GM12874 (cell line): ENCODE data around the gene MAN2A2.
A peak's percentile ranks its signal among the peaks of the same experiment; 100 is the strongest.

Experiments
- TF ChIP-seq, protein P1 (sequence below): IDR thresholded peaks from 2 replicates; pipeline ENCODE4 v1.5.1; 2011; ENCODE audit warnings: low read depth, mild to moderate bottlenecking, control low read depth, low read length, moderate library complexity; ENCODE audit not compliant: insufficient read depth

The MAN2A2 gene

DNA sequence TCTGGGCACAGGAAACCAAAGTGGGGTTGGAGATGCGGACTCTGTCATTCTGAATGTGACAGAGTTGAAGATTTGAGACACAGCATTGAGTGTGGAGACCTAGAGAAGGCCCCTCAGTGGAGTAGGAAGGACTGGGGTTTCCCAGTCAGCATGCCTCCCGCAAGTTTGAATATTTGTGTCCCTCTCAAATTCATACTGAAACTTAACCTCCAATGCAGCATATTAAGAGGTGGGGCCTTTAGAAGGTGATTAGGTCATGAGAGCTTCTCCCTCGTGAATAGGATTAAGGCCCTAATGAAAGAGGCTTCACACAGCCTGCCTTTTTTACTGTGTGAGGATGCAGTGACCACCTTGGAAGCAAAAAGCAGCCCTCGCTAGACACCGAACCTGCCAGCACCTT lies 21.3 kb downstream of the MAN2A2 start:
- TF ChIP-seq, protein P1, sequence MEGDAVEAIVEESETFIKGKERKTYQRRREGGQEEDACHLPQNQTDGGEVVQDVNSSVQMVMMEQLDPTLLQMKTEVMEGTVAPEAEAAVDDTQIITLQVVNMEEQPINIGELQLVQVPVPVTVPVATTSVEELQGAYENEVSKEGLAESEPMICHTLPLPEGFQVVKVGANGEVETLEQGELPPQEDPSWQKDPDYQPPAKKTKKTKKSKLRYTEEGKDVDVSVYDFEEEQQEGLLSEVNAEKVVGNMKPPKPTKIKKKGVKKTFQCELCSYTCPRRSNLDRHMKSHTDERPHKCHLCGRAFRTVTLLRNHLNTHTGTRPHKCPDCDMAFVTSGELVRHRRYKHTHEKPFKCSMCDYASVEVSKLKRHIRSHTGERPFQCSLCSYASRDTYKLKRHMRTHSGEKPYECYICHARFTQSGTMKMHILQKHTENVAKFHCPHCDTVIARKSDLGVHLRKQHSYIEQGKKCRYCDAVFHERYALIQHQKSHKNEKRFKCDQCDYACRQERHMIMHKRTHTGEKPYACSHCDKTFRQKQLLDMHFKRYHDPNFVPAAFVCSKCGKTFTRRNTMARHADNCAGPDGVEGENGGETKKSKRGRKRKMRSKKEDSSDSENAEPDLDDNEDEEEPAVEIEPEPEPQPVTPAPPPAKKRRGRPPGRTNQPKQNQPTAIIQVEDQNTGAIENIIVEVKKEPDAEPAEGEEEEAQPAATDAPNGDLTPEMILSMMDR, result no peak

DNA sequence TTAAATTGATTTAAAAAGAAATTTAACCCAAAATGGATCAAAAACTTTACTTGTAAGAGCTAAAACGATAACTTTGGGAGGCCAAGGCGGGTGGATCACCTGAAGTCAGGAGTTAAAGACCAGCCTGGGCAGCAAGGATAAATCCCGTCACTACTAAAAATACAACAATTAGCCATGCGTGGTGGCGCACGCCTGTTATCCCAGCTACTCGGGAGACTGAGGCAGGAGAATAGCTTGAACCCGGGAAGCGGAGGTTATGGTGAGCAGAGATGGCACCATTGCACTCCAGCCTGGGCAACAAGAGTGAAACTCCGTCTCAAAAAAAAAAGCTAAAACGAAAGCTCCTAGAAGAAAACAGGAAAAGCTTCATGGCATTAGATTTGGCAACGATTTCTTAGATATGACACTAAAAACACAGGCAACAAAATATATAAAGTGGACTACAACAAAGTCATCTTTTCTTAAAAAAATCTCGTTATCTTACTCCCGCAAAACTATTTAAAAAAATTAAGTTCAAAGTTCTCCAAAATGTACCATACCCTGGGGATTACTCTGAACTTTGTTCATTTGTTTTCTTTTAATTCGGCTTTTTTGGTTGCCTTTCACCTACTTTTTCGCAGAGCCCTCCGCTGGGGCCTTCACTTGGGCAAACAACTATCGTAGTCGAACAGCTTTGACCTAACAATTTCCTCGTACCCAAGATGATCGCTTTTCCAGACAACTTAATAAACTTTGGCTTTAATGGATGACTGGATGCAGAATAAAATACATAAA lies 26.3 kb downstream of the MAN2A2 start:
- TF ChIP-seq, protein P1, result no peak

DNA sequence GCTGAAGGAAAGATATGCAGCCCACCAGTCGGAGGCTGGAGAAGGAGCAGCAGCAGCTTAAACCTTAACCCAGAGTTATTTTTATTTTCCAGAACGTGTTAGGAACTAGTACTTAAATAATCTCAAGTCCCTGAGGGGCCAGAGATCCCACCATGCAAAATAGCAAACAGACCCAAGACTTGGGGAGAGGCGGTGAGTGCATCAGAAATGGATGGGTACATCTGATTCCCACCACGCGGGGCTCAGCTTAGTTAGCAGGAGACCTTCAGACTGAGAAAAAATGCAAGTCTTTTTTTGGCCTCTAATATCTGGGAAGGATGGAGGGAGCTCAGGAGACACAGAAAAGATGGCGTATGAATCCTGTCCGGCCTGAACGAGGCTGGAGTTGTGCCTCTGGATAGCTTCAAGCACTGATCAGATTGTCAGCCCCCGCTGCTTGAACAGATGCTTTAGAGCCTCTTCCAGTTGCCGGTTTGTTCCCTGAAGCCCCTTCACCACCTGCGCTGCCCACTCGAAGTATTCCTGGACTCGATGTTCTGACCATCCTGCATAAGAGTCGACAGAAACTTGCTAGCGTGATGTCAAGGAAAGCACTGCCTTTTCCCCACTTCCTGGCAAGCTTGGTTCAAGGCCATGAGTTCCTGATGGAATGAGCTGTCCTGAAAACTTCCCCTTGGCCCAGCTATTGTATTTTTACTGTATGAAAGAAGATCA lies 27.9 kb downstream of the MAN2A2 start:
- TF ChIP-seq, protein P1, result no peak

DNA sequence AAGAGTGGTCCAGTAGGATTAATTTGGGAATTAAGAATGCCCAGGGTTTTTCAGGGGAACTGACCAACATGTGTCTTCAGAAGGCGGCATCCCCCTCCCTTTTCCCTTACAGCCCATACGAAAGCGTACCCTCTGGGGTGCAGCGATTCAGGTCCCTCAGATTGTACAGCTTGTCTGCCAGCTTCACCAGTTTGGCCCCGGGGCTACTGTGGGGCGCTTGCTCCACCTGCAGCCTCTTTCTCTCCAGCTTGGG lies 28.4 kb downstream of the MAN2A2 start:
- TF ChIP-seq, protein P1, result no peak

- TF ChIP-seq, protein P1, result peak; percentile 95
Observed at GRCh38 chr15:90931828-90932659, 28.9 kb downstream of the MAN2A2 start, which contains the start of gene HDDC3. HDDC3 (minus strand) TSS chr15:90932549; CDS start chr15:90932540, 9 bp downstream.

GRCh38 chr15:90932660-90932991 lies 29.5 kb downstream of the MAN2A2 start:
- TF ChIP-seq, protein P1, result no peak

DNA sequence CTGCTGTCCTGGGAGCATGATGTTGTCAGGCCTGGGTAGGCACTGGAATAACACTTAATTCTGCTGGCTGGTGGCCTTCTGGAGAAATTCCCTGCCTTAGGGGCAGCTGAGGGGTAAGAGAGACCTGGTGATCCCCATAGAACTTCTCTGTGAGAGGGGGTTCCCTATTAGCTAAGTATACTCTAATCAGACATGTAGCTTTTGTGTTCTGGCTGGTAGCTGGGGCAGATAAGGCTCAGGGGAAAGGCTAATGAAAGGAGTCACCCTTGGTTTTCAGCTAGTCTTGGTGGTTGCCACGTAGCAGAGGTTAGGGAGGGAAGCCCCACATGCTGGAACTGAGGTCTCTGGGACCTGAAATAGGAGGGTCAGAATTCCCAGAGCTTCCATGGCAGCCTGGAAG lies 30.2 kb downstream of the MAN2A2 start:
- TF ChIP-seq, protein P1, result no peak
